Vagina (tissue), 2 donors: ENCODE measurements around the gene OPRL1.

Experiments used
- CTCF ChIP-seq, 3 experiments: fragments of 450-650 bp in 2 of 3; fragments of 200-600 bp in 1 of 3; sonication (generic) in 1 of 3; IDR thresholded peaks; one replicate each; pipeline ENCODE4 v1.5.1; 2017 to 2019; ENCODE audit warnings: antibody characterized with exemption in 3 of 3, mild to moderate bottlenecking in 2 of 3, moderate library complexity in 2 of 3
- POLR2A ChIP-seq, 2 donors: fragments of 450-650 bp; IDR thresholded peaks; one replicate each; pipeline ENCODE4 v1.6.1; 2017; ENCODE audit warnings: antibody characterized with exemption in 2 of 2, mild to moderate bottlenecking in 2 of 2, moderate library complexity in 2 of 2
- POLR2AphosphoS5 ChIP-seq, 2 donors: sonication (generic); formaldehyde crosslinking; IDR thresholded peaks; one replicate each; pipeline ENCODE4 v1.9.0; 2017; ENCODE audit warnings: antibody characterized with exemption in 2 of 2, mild to moderate bottlenecking in 2 of 2, low read depth in 1 of 2; ENCODE audit not compliant: insufficient read depth in 1 of 2

DNA sequence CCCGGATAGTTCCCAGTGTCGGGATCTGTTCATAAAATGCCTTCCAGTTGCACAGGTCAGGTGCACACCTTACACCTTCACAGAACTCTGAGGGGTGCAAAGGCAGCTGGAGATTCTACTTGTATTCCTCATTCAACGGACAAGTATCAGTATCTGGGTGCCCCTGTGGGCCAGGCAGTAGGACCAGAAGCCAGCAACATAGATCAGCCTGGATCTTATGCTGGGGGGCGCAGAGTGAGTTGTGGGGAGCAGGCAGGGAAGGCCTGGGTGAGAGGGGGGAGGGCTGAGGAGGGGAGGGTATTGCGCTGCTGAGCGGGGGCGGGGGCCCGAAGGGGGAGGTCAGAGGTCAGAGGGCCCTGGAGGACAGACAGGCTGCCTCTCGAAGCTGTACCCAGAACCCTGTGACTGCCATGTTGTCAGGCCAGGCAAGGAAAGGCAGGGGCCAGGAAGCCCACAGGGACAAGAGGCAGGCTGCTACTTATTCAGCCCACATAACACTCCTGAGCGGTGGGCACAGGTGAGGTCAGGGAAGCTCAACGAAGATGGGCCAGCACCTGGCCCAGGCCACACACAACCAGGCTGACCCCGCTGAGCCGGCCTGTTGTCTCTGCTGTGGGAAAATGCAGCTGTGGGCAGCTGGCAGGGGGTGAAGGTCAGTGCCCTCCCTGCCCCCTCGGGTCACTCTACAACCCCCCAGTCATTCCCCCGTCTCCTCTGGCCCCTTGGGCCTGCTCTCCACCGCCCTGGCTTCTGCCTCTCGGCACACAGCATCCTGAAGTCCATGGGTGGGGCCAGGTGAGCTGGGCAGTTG, 1.1 kb downstream of the OPRL1 start:
- TF ChIP-seq CTCF (IDR thresholded peaks at IDR 0.05) (no peak), POLR2A (IDR thresholded peaks at IDR 0.05) (no peak), POLR2AphosphoS5 (IDR thresholded peaks at IDR 0.05; ENCODE audit: insufficient read depth in 1 of 2, low read depth in 1 of 2) (no peak)
